MM.1S (cell line): ENCODE results near the gene TRIM59.

Experiments used
- DNase-seq: peaks from one replicate; pipeline ENCODE4 v3.0.0-alpha.2; 2015
- H2AFZ ChIP-seq: fragments of 300-600 bp; sonication (generic); 2 replicates; pipeline ENCODE4 v1.6.0; 2016; ENCODE audit warnings: antibody characterized with exemption, low read length
- H3F3A ChIP-seq: fragments of 300-600 bp; sonication (generic); 2 replicates; pipeline ENCODE4 v1.6.1; 2016; ENCODE audit warnings: mild to moderate bottlenecking, antibody characterized with exemption, low read length, moderate library complexity, mixed read lengths; ENCODE audit not compliant: insufficient read depth
- H3K27ac ChIP-seq: fragments of 300-600 bp; sonication (generic); 2 replicates; pipeline ENCODE4 v1.5.1; 2016; ENCODE audit warnings: mild to moderate bottlenecking, low read length
- H3K27me3 ChIP-seq: fragments of 300-600 bp; sonication (generic); replicated peaks from 2 replicates; pipeline ENCODE4 v1.6.0; 2016; ENCODE audit warnings: low read length; ENCODE audit not compliant: insufficient read depth
- H3K36me3 ChIP-seq: fragments of 300-600 bp; sonication (generic); replicated peaks from 2 replicates; pipeline ENCODE4 v1.6.1; 2016; ENCODE audit warnings: mild to moderate bottlenecking, low read length, mixed read lengths; ENCODE audit not compliant: insufficient read depth
- H3K4me1 ChIP-seq: fragments of 300-600 bp; sonication (generic); 2 replicates; pipeline ENCODE4 v1.6.1; 2016; ENCODE audit warnings: low read length, mixed read lengths
- H3K4me2 ChIP-seq: fragments of 300-600 bp; sonication (generic); 2 replicates; pipeline ENCODE4 v1.6.0; 2016; ENCODE audit warnings: low read depth, low read length
- H3K4me3 ChIP-seq: fragments of 300-600 bp; sonication (generic); 2 replicates; pipeline ENCODE4 v1.5.1; 2016; ENCODE audit warnings: low read length, mixed read lengths
- H3K79me2 ChIP-seq: fragments of 300-600 bp; sonication (generic); 2 replicates; pipeline ENCODE4 v1.6.1; 2016; ENCODE audit warnings: mixed run types, low read length, mixed read lengths
- H3K9ac ChIP-seq: fragments of 300-600 bp; sonication (generic); 2 replicates; pipeline ENCODE4 v1.6.1; 2016; ENCODE audit warnings: low read length, mixed read lengths
- H3K9me2 ChIP-seq: fragments of 300-600 bp; sonication (generic); replicated peaks from 2 replicates; pipeline ENCODE4 v1.6.1; 2016; ENCODE audit warnings: mild to moderate bottlenecking, low read length, mixed read lengths; ENCODE audit not compliant: insufficient read depth
- H3K9me3 ChIP-seq: fragments of 300-600 bp; sonication (generic); replicated peaks from 2 replicates; pipeline ENCODE4 v1.6.1; 2016; ENCODE audit warnings: mild to moderate bottlenecking, low read length, mixed read lengths; ENCODE audit not compliant: insufficient read depth
- H4K20me1 ChIP-seq: fragments of 300-600 bp; sonication (generic); 2 replicates; pipeline ENCODE4 v1.6.1; 2016; ENCODE audit warnings: mild to moderate bottlenecking, low read length, moderate library complexity, mixed read lengths; ENCODE audit not compliant: insufficient read depth
- EZH2 ChIP-seq: fragments of 300-600 bp; sonication (generic); optimal IDR thresholded peaks from 2 replicates; pipeline ENCODE3; 2017; ENCODE audit warnings: low read depth, mild to moderate bottlenecking, antibody characterized with exemption, low read length, mixed read lengths
- EZH2phosphoT487 ChIP-seq: fragments of 300-600 bp; sonication (generic); IDR thresholded peaks from 2 replicates; pipeline ENCODE4 v1.6.1; 2018; ENCODE audit warnings: antibody characterized with exemption, low read length
- TF ChIP-seq, protein P1 (sequence below): fragments of 300-600 bp; sonication (generic); IDR thresholded peaks from 2 replicates; pipeline ENCODE4 v1.5.1; 2016; ENCODE audit warnings: antibody characterized with exemption, low read length, mixed read lengths

The TRIM59 gene

DNA sequence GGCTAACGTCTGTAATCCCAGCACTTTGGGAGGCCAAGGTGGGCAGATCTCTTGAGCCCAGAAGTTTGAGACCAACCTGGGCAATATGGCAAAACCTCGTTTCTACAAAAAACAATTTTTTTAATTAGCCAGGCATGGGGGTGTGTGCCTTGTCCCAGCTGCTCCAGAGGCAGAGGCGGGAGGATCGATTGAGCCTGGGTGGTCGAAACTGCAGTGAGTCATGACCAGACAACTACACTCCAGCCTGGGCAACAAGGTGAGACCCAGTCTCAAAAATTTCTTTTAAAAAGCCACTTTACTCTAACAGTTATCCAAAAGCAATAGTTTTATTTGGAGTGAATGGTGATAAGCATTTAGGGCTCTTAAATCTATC is 12.5 kb downstream of the TRIM59 start:
- H3K4me1 ChIP-seq = no peaks in the 10 kb centered on the region
- no peak overlapping the region for H3K9ac ChIP-seq
- H3K27me3 ChIP-seq = no peaks in the 10 kb centered on the region
- no peak overlapping the region for H3K27ac ChIP-seq
- H3K36me3 ChIP-seq = peaks cover 38% of the 10 kb centered on the region
- H2AFZ ChIP-seq = no peak overlapping the region
- no peak overlapping the region for H3K4me2 ChIP-seq
- TF ChIP-seq, protein P1, sequence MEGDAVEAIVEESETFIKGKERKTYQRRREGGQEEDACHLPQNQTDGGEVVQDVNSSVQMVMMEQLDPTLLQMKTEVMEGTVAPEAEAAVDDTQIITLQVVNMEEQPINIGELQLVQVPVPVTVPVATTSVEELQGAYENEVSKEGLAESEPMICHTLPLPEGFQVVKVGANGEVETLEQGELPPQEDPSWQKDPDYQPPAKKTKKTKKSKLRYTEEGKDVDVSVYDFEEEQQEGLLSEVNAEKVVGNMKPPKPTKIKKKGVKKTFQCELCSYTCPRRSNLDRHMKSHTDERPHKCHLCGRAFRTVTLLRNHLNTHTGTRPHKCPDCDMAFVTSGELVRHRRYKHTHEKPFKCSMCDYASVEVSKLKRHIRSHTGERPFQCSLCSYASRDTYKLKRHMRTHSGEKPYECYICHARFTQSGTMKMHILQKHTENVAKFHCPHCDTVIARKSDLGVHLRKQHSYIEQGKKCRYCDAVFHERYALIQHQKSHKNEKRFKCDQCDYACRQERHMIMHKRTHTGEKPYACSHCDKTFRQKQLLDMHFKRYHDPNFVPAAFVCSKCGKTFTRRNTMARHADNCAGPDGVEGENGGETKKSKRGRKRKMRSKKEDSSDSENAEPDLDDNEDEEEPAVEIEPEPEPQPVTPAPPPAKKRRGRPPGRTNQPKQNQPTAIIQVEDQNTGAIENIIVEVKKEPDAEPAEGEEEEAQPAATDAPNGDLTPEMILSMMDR = no peak
- TF ChIP-seq EZH2phosphoT487 = no peak
- no peak for TF ChIP-seq EZH2
- peaks cover 97% of the 10 kb centered on the region for H3K79me2 ChIP-seq
- H4K20me1 ChIP-seq = peaks cover 3% of the 10 kb centered on the region; the same call in 1 of the 2 replicates
- no peak for DNase-seq
- H3K9me2 ChIP-seq = no peaks in the 10 kb centered on the region
- H3F3A ChIP-seq = peaks cover 75% of the 10 kb centered on the region
- no peaks in the 10 kb centered on the region for H3K9me3 ChIP-seq
- no peak overlapping the region for H3K4me3 ChIP-seq

DNA sequence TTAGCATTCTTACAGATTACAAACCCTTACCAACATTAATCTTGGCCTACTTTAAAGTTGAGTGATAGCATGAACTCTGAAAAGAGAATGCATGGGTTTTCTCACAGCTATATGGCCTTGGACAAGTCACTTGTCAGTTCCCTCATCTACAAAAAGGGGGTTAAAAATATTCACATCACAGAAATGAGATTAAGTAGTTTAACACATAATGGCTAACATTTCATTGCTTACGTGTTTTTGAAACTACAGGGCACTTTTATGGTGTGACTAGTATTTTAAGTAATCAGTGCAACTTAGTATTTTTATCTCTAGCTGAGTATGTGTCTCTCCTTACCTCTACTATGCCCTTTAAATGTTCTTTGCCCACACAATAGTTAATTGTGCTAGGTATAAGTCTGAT is 13.8 kb downstream of the TRIM59 start:
- Histone ChIP-seq H2AFZ (no peak overlapping the region), H3K9ac (no peak overlapping the region), H3F3A (peaks cover 83% of the 10 kb centered on the region), H3K36me3 (peaks cover 51% of the 10 kb centered on the region), H3K4me3 (no peak overlapping the region), H3K4me2 (no peak overlapping the region), H3K79me2 (peaks cover 99% of the 10 kb centered on the region), H3K27ac (no peak overlapping the region), H3K4me1 (no peaks in the 10 kb centered on the region), H3K27me3 (no peaks in the 10 kb centered on the region), H4K20me1 (peaks cover 3% of the 10 kb centered on the region; the same call in 1 of the 2 replicates), H3K9me3 (no peaks in the 10 kb centered on the region), H3K9me2 (no peaks in the 10 kb centered on the region)
- DNase-seq = no peak
- TF ChIP-seq EZH2phosphoT487 (no peak), EZH2 (no peak)
- TF ChIP-seq, protein P1 = no peak

DNA sequence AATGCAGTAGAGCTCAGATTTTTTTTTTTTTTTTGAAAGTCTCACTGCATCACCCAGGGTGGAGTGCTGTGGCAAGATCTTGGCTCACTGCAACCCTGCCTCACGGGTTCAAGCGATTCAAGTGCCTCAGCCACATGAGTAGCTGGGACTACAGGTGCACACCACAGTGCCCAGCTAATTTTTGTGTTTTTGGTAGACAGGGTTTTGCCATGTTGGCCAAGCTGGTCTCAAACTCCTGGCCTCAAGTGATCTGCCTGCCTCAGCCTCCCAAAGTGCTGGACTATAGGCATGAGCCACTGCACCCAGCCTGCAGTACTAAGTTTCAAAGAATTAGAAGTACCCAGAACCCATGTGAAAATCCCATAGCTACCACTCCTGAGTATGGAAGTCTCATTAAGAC is 14.5 kb downstream of the TRIM59 start:
- Histone ChIP-seq H3K36me3 (peaks cover 57% of the 10 kb centered on the region), H3K4me1 (no peaks in the 10 kb centered on the region), H3K9me3 (no peaks in the 10 kb centered on the region), H3K27me3 (no peaks in the 10 kb centered on the region), H3K79me2 (peaks cover 99% of the 10 kb centered on the region), H3F3A (peaks cover 89% of the 10 kb centered on the region), H4K20me1 (peaks cover 3% of the 10 kb centered on the region; the same call in 1 of the 2 replicates), H3K9ac (no peak overlapping the region), H2AFZ (no peak overlapping the region), H3K9me2 (no peaks in the 10 kb centered on the region), H3K27ac (no peak overlapping the region), H3K4me2 (no peak overlapping the region), H3K4me3 (no peak overlapping the region)
- TF ChIP-seq EZH2 = no peak
- TF ChIP-seq, protein P1 = no peak
- TF ChIP-seq EZH2phosphoT487 = no peak
- no peak for DNase-seq
